Measurements from ENCODE around the gene IDE. TPM values are rescaled to one million over a fixed set of nuclear protein-coding genes. Genes with fewer than 3 reads are reported as not detected.

The IDE gene
- total and polyA plus RNA-seq, 2 of the 13 experiments (the other 11 are each of a cell fraction or from before 2014, with no cell fraction given), result 16.1 to 52.1 TPM

DNA sequence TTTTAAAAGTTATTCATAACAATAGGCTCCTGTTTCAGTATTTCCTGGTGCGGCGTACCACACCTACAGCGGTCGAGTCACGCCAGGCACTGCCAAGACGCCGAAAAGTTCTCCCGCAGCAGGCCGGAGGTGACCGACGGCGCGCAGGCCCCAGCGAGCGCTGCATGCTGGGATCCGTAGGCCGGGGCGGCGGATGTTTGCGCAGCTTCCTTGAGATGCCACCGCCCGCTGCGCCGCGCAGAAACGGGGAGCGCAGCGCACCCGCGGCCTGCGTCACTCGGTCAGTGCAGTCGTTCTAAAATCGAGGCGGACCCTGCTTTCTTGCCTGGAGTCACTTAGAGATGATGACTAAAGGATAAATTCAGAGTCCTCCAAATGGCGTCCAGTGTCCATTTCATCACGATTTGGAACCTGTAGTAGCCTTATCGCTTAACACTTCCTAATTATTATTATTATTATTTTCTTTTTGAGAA lies 17.7 kb upstream of the IDE start (continued):
- TF ChIP-seq, protein P1, sequence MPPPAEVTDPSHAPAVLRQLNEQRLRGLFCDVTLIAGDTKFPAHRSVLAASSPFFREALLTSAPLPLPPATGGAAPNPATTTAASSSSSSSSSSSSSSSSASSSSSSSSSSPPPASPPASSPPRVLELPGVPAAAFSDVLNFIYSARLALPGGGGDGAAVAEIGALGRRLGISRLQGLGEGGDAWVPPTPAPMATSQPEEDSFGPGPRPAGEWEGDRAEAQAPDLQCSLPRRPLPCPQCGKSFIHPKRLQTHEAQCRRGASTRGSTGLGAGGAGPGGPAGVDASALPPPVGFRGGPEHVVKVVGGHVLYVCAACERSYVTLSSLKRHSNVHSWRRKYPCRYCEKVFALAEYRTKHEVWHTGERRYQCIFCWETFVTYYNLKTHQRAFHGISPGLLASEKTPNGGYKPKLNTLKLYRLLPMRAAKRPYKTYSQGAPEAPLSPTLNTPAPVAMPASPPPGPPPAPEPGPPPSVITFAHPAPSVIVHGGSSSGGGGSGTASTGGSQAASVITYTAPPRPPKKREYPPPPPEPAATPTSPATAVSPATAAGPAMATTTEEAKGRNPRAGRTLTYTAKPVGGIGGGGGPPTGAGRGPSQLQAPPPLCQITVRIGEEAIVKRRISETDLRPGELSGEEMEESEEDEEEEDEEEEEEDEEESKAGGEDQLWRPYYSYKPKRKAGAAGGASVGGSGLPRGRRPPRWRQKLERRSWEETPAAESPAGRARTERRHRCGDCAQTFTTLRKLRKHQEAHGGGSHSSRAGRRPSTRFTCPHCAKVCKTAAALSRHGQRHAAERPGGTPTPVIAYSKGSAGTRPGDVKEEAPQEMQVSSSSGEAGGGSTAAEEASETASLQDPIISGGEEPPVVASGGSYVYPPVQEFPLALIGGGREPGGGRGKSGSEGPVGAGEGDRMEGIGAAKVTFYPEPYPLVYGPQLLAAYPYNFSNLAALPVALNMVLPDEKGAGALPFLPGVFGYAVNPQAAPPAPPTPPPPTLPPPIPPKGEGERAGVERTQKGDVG (CRISPR knock-in tag; IDR thresholded peaks at IDR 0.05; ENCODE audit: borderline replicate concordance), result no peak
- TF ChIP-seq, protein P2, sequence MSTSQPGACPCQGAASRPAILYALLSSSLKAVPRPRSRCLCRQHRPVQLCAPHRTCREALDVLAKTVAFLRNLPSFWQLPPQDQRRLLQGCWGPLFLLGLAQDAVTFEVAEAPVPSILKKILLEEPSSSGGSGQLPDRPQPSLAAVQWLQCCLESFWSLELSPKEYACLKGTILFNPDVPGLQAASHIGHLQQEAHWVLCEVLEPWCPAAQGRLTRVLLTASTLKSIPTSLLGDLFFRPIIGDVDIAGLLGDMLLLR (CRISPR knock-in tag; IDR thresholded peaks at IDR 0.05), result no peak
- no peak for TF ChIP-seq ZNF260 (CRISPR knock-in tag; IDR thresholded peaks at IDR 0.05; ENCODE audit: borderline replicate concordance, low read depth)
- no peak for TF ChIP-seq ZNF549 (CRISPR knock-in tag; IDR thresholded peaks at IDR 0.05)
- TF ChIP-seq, protein P3, sequence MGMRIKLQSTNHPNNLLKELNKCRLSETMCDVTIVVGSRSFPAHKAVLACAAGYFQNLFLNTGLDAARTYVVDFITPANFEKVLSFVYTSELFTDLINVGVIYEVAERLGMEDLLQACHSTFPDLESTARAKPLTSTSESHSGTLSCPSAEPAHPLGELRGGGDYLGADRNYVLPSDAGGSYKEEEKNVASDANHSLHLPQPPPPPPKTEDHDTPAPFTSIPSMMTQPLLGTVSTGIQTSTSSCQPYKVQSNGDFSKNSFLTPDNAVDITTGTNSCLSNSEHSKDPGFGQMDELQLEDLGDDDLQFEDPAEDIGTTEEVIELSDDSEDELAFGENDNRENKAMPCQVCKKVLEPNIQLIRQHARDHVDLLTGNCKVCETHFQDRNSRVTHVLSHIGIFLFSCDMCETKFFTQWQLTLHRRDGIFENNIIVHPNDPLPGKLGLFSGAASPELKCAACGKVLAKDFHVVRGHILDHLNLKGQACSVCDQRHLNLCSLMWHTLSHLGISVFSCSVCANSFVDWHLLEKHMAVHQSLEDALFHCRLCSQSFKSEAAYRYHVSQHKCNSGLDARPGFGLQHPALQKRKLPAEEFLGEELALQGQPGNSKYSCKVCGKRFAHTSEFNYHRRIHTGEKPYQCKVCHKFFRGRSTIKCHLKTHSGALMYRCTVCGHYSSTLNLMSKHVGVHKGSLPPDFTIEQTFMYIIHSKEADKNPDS (CRISPR knock-in tag; IDR thresholded peaks at IDR 0.05), result no peak
- no peak for TF ChIP-seq ZSCAN29 (CRISPR knock-in tag; conservative IDR thresholded peaks at IDR 0.05)
- TF ChIP-seq PAWR (CRISPR knock-in tag; IDR thresholded peaks at IDR 0.05; ENCODE audit: borderline replicate concordance), result no peak
- no peak for TF ChIP-seq EHMT2 (IDR thresholded peaks at IDR 0.05; ENCODE audit: borderline replicate concordance, low read depth, low read length)
- TF ChIP-seq SMAD9 (CRISPR knock-in tag; IDR thresholded peaks at IDR 0.05), result no peak
- TF ChIP-seq KDM3A (CRISPR knock-in tag; IDR thresholded peaks at IDR 0.05; ENCODE audit: low read depth), result peak; percentile 95
- no peak for TF ChIP-seq ZNF850 (CRISPR knock-in tag; conservative IDR thresholded peaks at IDR 0.05)
- TF ChIP-seq, protein P4, sequence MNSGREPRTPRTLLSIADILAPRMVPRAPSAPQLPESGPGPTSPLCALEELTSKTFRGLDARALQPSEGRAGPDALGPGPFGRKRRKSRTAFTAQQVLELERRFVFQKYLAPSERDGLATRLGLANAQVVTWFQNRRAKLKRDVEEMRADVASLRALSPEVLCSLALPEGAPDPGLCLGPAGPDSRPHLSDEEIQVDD (CRISPR knock-in tag; IDR thresholded peaks at IDR 0.05; ENCODE audit: borderline replicate concordance), result no peak
- TF ChIP-seq, protein P5, sequence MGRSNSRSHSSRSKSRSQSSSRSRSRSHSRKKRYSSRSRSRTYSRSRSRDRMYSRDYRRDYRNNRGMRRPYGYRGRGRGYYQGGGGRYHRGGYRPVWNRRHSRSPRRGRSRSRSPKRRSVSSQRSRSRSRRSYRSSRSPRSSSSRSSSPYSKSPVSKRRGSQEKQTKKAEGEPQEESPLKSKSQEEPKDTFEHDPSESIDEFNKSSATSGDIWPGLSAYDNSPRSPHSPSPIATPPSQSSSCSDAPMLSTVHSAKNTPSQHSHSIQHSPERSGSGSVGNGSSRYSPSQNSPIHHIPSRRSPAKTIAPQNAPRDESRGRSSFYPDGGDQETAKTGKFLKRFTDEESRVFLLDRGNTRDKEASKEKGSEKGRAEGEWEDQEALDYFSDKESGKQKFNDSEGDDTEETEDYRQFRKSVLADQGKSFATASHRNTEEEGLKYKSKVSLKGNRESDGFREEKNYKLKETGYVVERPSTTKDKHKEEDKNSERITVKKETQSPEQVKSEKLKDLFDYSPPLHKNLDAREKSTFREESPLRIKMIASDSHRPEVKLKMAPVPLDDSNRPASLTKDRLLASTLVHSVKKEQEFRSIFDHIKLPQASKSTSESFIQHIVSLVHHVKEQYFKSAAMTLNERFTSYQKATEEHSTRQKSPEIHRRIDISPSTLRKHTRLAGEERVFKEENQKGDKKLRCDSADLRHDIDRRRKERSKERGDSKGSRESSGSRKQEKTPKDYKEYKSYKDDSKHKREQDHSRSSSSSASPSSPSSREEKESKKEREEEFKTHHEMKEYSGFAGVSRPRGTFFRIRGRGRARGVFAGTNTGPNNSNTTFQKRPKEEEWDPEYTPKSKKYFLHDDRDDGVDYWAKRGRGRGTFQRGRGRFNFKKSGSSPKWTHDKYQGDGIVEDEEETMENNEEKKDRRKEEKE (IDR thresholded peaks at IDR 0.05), result no peak
- peak; percentile 46; the same call in 1 of the 2 replicates for TF ChIP-seq DR1 (CRISPR knock-in tag; IDR thresholded peaks at IDR 0.05)
- peak; percentile 35; the same call in 1 of the 2 replicates for TF ChIP-seq RXRB (CRISPR knock-in tag; IDR thresholded peaks at IDR 0.05; ENCODE audit: borderline replicate concordance)
- peak; percentile 45; the same call in 1 of the 2 replicates for TF ChIP-seq NFYB (CRISPR knock-in tag; IDR thresholded peaks at IDR 0.05)
- TF ChIP-seq, protein P6, sequence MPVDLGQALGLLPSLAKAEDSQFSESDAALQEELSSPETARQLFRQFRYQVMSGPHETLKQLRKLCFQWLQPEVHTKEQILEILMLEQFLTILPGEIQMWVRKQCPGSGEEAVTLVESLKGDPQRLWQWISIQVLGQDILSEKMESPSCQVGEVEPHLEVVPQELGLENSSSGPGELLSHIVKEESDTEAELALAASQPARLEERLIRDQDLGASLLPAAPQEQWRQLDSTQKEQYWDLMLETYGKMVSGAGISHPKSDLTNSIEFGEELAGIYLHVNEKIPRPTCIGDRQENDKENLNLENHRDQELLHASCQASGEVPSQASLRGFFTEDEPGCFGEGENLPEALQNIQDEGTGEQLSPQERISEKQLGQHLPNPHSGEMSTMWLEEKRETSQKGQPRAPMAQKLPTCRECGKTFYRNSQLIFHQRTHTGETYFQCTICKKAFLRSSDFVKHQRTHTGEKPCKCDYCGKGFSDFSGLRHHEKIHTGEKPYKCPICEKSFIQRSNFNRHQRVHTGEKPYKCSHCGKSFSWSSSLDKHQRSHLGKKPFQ (CRISPR knock-in tag; IDR thresholded peaks at IDR 0.05; ENCODE audit: insufficient replicate concordance), result no peak

Measured in HepG2 (cell line).